Trophoblast cell (in vitro differentiated cells and primary cell): Measurements from ENCODE around the gene ARHGEF10L.

ENCODE experiments used
- DNase-seq, 2 donors: peaks; one replicate each; pipeline ENCODE4 v3.0.0-alpha.2; 2016
- H2AFZ ChIP-seq: 2 replicates; pipeline ENCODE4 v1.6.1; 2013; ENCODE audit warnings: low read length, moderate library complexity, mild to moderate bottlenecking; ENCODE audit not compliant: insufficient read depth, poor library complexity
- H2AK5ac ChIP-seq: 2 replicates; pipeline ENCODE4 v1.6.1; 2013; ENCODE audit warnings: mild to moderate bottlenecking, low read length
- H2BK120ac ChIP-seq: 2 replicates; pipeline ENCODE4 v1.6.1; 2013; ENCODE audit warnings: low read length, mild to moderate bottlenecking, moderate library complexity; ENCODE audit not compliant: insufficient read depth, poor library complexity
- H2BK12ac ChIP-seq: 2 replicates; pipeline ENCODE4 v1.6.1; 2013; ENCODE audit warnings: mild to moderate bottlenecking, low read length, moderate library complexity
- H2BK5ac ChIP-seq: 2 replicates; pipeline ENCODE4 v1.6.1; 2013; ENCODE audit warnings: low read length, low read depth, moderate library complexity, mild to moderate bottlenecking; ENCODE audit not compliant: poor library complexity
- H3K14ac ChIP-seq: 2 replicates; pipeline ENCODE4 v1.6.1; 2013; ENCODE audit warnings: mild to moderate bottlenecking, low read length
- H3K18ac ChIP-seq: 2 replicates; pipeline ENCODE4 v1.6.1; 2013; ENCODE audit warnings: mild to moderate bottlenecking, low read length
- H3K23ac ChIP-seq: 2 replicates; pipeline ENCODE4 v1.6.1; 2013; ENCODE audit warnings: low read length
- H3K27ac ChIP-seq: 2 replicates; pipeline ENCODE4 v1.5.1; 2013; ENCODE audit warnings: low read depth, mild to moderate bottlenecking, inconsistent platforms, low read length, moderate library complexity
- H3K27me3 ChIP-seq: 2 replicates; pipeline ENCODE4 v1.6.1; 2013; ENCODE audit warnings: inconsistent platforms, mild to moderate bottlenecking, low read length, moderate library complexity; ENCODE audit not compliant: insufficient read depth
- H3K36me3 ChIP-seq, 2 experiments: 1 replicate in 1 of 2; 2 replicates in 1 of 2; pipeline ENCODE4 v1.6.1; 2013; ENCODE audit warnings: low read length in 2 of 2, mild to moderate bottlenecking in 2 of 2, moderate library complexity in 1 of 2; ENCODE audit not compliant: insufficient read depth in 2 of 2, control insufficient read depth in 1 of 2
- H3K4ac ChIP-seq: 2 replicates; pipeline ENCODE4 v1.6.1; 2013; ENCODE audit warnings: low read depth, mild to moderate bottlenecking, low read length, moderate library complexity
- H3K4me1 ChIP-seq, 2 experiments: 1 replicate in 1 of 2; 2 replicates in 1 of 2; pipeline ENCODE4 v1.6.1; 2013; ENCODE audit warnings: low read length in 2 of 2, mild to moderate bottlenecking in 2 of 2, moderate library complexity in 1 of 2; ENCODE audit not compliant: insufficient read depth in 2 of 2, control insufficient read depth in 1 of 2
- H3K4me2 ChIP-seq: 2 replicates; pipeline ENCODE4 v1.6.1; 2013; ENCODE audit warnings: inconsistent platforms, mild to moderate bottlenecking, low read length, moderate library complexity
- H3K4me3 ChIP-seq: 2 replicates; pipeline ENCODE4 v1.5.1; 2013; ENCODE audit warnings: mild to moderate bottlenecking, low read depth, low read length, inconsistent platforms
- H3K79me1 ChIP-seq: one replicate; pipeline ENCODE4 v1.6.1; 2013; ENCODE audit warnings: low read length
- H3K79me2 ChIP-seq: 2 replicates; pipeline ENCODE4 v1.6.1; 2013; ENCODE audit warnings: low read length, mild to moderate bottlenecking; ENCODE audit not compliant: control insufficient read depth, insufficient read depth, poor library complexity
- H3K9ac ChIP-seq: 2 replicates; pipeline ENCODE4 v1.6.1; 2013; ENCODE audit warnings: mild to moderate bottlenecking, low read length
- H3K9me3 ChIP-seq: 2 replicates; pipeline ENCODE4 v1.6.1; 2013; ENCODE audit warnings: low read depth, mild to moderate bottlenecking, control low read depth, inconsistent platforms, low read length; ENCODE audit not compliant: insufficient read depth
- H4K12ac ChIP-seq: 2 replicates; pipeline ENCODE4 v1.6.1; 2013; ENCODE audit warnings: low read depth, mild to moderate bottlenecking, low read length, moderate library complexity
- H4K8ac ChIP-seq: 2 replicates; pipeline ENCODE4 v1.6.1; 2013; ENCODE audit warnings: low read depth, mild to moderate bottlenecking, low read length, moderate library complexity
- H4K91ac ChIP-seq: one replicate; pipeline ENCODE4 v1.6.1; 2013; ENCODE audit warnings: low read depth, mild to moderate bottlenecking, low read length, moderate library complexity
- WGBS: extraction: QIAGEN DNeasy Blood & Tissue Kit; methylation state at CpG from one replicate; pipeline ENCODE4 v1.1.7; 2013; ENCODE audit warnings: missing lambda C conversion rate; ENCODE audit not compliant: insufficient read length, insufficient coverage; ENCODE audit errors: extremely low coverage; 5-methylcytosine and 5-hydroxymethylcytosine counted together

Gene ARHGEF10L

GRCh38 chr1:17562375-17562774, 22.9 kb downstream of the ARHGEF10L start:
- Histone ChIP-seq H3K18ac (no peak overlapping the region), H2AK5ac (no peak overlapping the region), H3K27me3 (no peaks in the 10 kb centered on the region), H2BK12ac (no peak overlapping the region), H3K23ac (no peak overlapping the region), H3K27ac (no peak overlapping the region), H2BK5ac (no peak overlapping the region), H4K12ac (no peak overlapping the region), H3K9me3 (no peaks in the 10 kb centered on the region), H3K9ac (no peak overlapping the region), H3K4me2 (no peak overlapping the region), H3K4me1 (peaks cover 2 to 6% of the 10 kb centered on the region in 2 experiments), H3K79me1 (no peaks in the 10 kb centered on the region), H2AFZ (no peak overlapping the region), H2BK120ac (no peak overlapping the region), H4K91ac (no peak overlapping the region), H3K79me2 (peaks cover 2% of the 10 kb centered on the region), H3K4me3 (no peak overlapping the region), H4K8ac (no peak overlapping the region), H3K14ac (no peak overlapping the region), H3K36me3 (no peaks in the 10 kb centered on the region), H3K4ac (no peak overlapping the region)
- no peak for DNase-seq
- WGBS = no CpG with 5 or more reads among the region's 5 CpGs

GRCh38 chr1:17563494-17564281, 24.2 kb downstream of the ARHGEF10L start:
- no peak overlapping the region for H4K91ac ChIP-seq
- H2BK5ac ChIP-seq = no peak overlapping the region
- no peak overlapping the region for H2BK120ac ChIP-seq
- no peak for DNase-seq
- H3K14ac ChIP-seq = no peak overlapping the region
- H2AFZ ChIP-seq = no peak overlapping the region
- no peak overlapping the region for H3K9ac ChIP-seq
- no peak overlapping the region for H3K23ac ChIP-seq
- H3K4me1 ChIP-seq = peaks cover 2 to 7% of the 10 kb centered on the region in 2 experiments
- H4K8ac ChIP-seq = no peak overlapping the region
- no peak overlapping the region for H3K4ac ChIP-seq
- H3K18ac ChIP-seq = no peak overlapping the region
- no peak overlapping the region for H4K12ac ChIP-seq
- no peaks in the 10 kb centered on the region for H3K36me3 ChIP-seq
- no peaks in the 10 kb centered on the region for H3K79me1 ChIP-seq
- H3K9me3 ChIP-seq = no peaks in the 10 kb centered on the region
- no peaks in the 10 kb centered on the region for H3K27me3 ChIP-seq
- peaks cover 2% of the 10 kb centered on the region for H3K79me2 ChIP-seq
- no peak overlapping the region for H3K4me3 ChIP-seq
- no peak overlapping the region for H2AK5ac ChIP-seq
- WGBS = no CpG with 5 or more reads among the region's 8 CpGs
- H3K27ac ChIP-seq = no peak overlapping the region
- no peak overlapping the region for H2BK12ac ChIP-seq
- H3K4me2 ChIP-seq = no peak overlapping the region

- H2BK12ac ChIP-seq = no peak overlapping the region
- H3K9me3 ChIP-seq = no peaks in the 10 kb centered on the region
- H2BK5ac ChIP-seq = no peak overlapping the region
- no peak overlapping the region for H3K23ac ChIP-seq
- no peak overlapping the region for H3K18ac ChIP-seq
- no peak overlapping the region for H2AFZ ChIP-seq
- no peak overlapping the region for H3K27ac ChIP-seq
- no CpG with 5 or more reads among the region's 16 CpGs for whole genome bisulfite sequencing
- H3K4me3 ChIP-seq = no peak overlapping the region
- no peak overlapping the region for H4K12ac ChIP-seq
- peaks cover 10 to 16% of the 10 kb centered on the region in 2 experiments for H3K4me1 ChIP-seq
- no peaks in the 10 kb centered on the region for H3K36me3 ChIP-seq
- no peaks in the 10 kb centered on the region for H3K27me3 ChIP-seq
- DNase-seq = no peak
- no peak overlapping the region for H4K91ac ChIP-seq
- H3K4ac ChIP-seq = no peak overlapping the region
- no peak overlapping the region for H2AK5ac ChIP-seq
- peaks cover 5% of the 10 kb centered on the region for H3K79me1 ChIP-seq
- no peak overlapping the region for H3K4me2 ChIP-seq
- no peak overlapping the region for H4K8ac ChIP-seq
- H2BK120ac ChIP-seq = no peak overlapping the region
- H3K14ac ChIP-seq = no peak overlapping the region
- H3K79me2 ChIP-seq = no peaks in the 10 kb centered on the region
- H3K9ac ChIP-seq = no peak overlapping the region
Observed at GRCh38 chr1:17564458-17565393, 25.2 kb downstream of the ARHGEF10L start.

GRCh38 chr1:17565461-17566252, 26.2 kb downstream of the ARHGEF10L start:
- Histone ChIP-seq H3K4me1 (peaks cover 17 to 19% of the 10 kb centered on the region in 2 experiments), H3K18ac (no peak overlapping the region)

More at GRCh38 chr1:17565461-17566252, 26.2 kb downstream of the ARHGEF10L start:
- Histone ChIP-seq H2AFZ (no peak overlapping the region), H2BK120ac (no peak overlapping the region), H3K23ac (no peak overlapping the region), H4K8ac (no peak overlapping the region), H4K91ac (no peak overlapping the region), H3K4me2 (no peak overlapping the region), H2AK5ac (no peak overlapping the region), H3K9ac (no peak overlapping the region), H3K14ac (no peak overlapping the region), H3K79me1 (peaks cover 10% of the 10 kb centered on the region), H3K27me3 (no peaks in the 10 kb centered on the region), H4K12ac (no peak overlapping the region), H3K4me3 (no peak overlapping the region), H2BK12ac (no peak overlapping the region), H3K27ac (no peak overlapping the region), H2BK5ac (no peak overlapping the region), H3K79me2 (no peaks in the 10 kb centered on the region), H3K4ac (no peak overlapping the region), H3K9me3 (peaks cover 2% of the 10 kb centered on the region), H3K36me3 (no peaks in the 10 kb centered on the region)
- DNase-seq = no peak
- WGBS = no CpG with 5 or more reads among the region's 17 CpGs
